Naive thymus-derived CD8-positive, alpha-beta T cell (primary cell): ENCODE measurements around the gene PDGFB. TPM values are rescaled to one million over a fixed set of nuclear protein-coding genes. Genes with fewer than 3 reads are reported as not detected.

ENCODE experiments used
- ATAC-seq, 2 donors: fragments of 150-1000 bp; cut with Tn5 transposase in 1 of 2; sonication (Bioruptor Pico), chemical (Tn5 transposase) in 1 of 2; 1 replicate in 1 of 2; 2 replicates in 1 of 2; pipeline ENCODE4 v1.10.0; 2021; ENCODE audit warnings: mild to moderate bottlenecking in 2 of 2, moderate library complexity in 2 of 2
- POLR2A ChIA-PET: fragments of 350-600 bp; sonication (Branson Sonifier 250); formaldehyde crosslinking; loops from one replicate; lab custom pipeline; 2021; ENCODE audit warnings: antibody characterized with exemption; lab: Charles Lee
- DNase-seq, 10 donors: peaks; one replicate each; pipeline versions ENCODE4 v3.0.0 to v3.0.0-alpha.2; 2020 to 2022
- H3K27ac Mint-ChIP-seq, 10 donors: one replicate each; pipeline ENCODE4 v1.8.0; 2020 to 2022; ENCODE audit warnings: mild to moderate bottlenecking in 10 of 10, mixed read lengths in 10 of 10, moderate library complexity in 4 of 10, inconsistent platforms in 1 of 10
- H3K27me3 Mint-ChIP-seq, 5 donors: one replicate each; pipeline ENCODE4 v1.8.0; 2021 to 2022; ENCODE audit warnings: mixed read lengths in 5 of 5
- H3K36me3 Mint-ChIP-seq, 3 donors: one replicate each; pipeline ENCODE4 v1.8.0; 2020 to 2022; ENCODE audit warnings: mixed read lengths in 3 of 3, mild to moderate bottlenecking in 2 of 3, inconsistent platforms in 1 of 3
- H3K4me1 Mint-ChIP-seq, 4 donors: one replicate each; pipeline ENCODE4 v1.8.0; 2021 to 2022; ENCODE audit warnings: mixed read lengths in 4 of 4
- H3K4me3 Mint-ChIP-seq, 10 donors: one replicate each; pipeline ENCODE4 v1.8.0; 2020 to 2022; ENCODE audit warnings: mild to moderate bottlenecking in 10 of 10, mixed read lengths in 10 of 10, moderate library complexity in 6 of 10, inconsistent platforms in 1 of 10
- H3K9me3 Mint-ChIP-seq, 9 donors: one replicate each; pipeline ENCODE4 v1.8.0; 2020 to 2022; ENCODE audit warnings: mixed read lengths in 9 of 9, mild to moderate bottlenecking in 3 of 9, inconsistent platforms in 1 of 9, moderate library complexity in 1 of 9
- polyA plus RNA-seq, 3 donors: library from polyadenylated mRNA; unstranded; fragments of 300-500 nt; fragmentation: Illumina TruSeq; gene quantifications; one replicate each; pipeline ENCODE4 v1.2.3, GENCODE V29; 2021
- total RNA-seq, 8 experiments: library from RNA in 2 of 8; stranded (reverse) in 2 of 8; gene quantifications; one replicate each; pipeline ENCODE4 v1.2.3 and lab custom pipeline; 2021 to 2026

Gene PDGFB
- total and polyA plus RNA-seq, 5 experiments from 2014 or later, result 1.0 to 10.1 (median 3.9) TPM

DNA sequence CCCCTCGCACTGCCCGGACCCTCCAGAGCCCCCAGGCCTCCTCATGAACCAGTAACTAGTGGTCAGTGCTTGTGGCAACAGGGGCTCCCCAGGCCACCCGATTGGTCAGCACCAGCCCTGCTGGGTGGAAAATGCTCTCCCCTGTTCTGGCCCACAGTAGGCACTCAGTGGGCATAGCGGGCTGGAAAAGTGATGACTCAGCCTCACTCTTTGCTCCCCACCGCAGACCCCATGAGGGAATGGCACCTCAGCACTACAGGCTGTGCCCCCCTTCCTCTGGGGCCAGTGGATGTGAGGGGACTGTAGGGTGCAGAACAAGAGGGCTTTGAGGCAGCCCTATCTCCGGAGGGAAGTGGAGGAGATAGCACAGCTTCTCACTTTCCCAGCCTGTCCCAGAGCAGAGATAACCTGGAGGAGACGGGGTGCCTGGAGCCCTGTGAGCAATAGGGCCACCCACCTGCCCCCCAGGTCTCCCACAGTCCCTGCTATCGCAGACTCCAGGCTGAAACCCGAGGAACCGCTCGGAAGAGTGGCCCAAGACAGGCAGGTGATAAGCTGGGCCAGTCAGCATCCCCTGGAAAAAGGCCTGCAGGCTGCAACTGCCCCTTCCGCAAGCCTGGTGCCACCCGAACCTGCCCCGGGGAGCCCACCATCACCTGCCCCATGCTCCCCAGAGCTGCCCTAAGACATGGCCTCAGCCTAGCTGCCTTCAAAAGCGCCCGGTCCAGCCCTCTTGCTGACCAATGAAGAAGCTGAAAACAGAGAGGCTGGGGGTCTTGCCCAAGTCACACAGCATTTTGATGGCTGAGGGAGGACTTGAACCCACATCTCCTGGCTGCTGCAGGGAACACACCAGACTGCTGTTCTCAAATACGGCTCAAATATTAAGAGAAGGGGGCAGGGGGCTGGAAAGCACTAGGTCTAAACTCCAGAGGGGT, 29.4 kb upstream of the PDGFB start:
- Mint-ChIP-seq H3K4me1 (no peaks in the 10 kb centered on the region), H3K36me3 (no peaks in the 10 kb centered on the region), H3K27ac (peak overlapping the region in 1 of 10 donors; percentile 59), H3K27me3 (peaks cover 3 to 17% (median 4%) of the 10 kb centered on the region in 5 donors), H3K9me3 (peaks cover 0 to 10% (median 0%) of the 10 kb centered on the region in 9 donors), H3K4me3 (no peak overlapping the region)
- ATAC-seq, result no peak
- POLR2A ChIA-PET, result no interaction called here
- no peak for DNase-seq

DNA sequence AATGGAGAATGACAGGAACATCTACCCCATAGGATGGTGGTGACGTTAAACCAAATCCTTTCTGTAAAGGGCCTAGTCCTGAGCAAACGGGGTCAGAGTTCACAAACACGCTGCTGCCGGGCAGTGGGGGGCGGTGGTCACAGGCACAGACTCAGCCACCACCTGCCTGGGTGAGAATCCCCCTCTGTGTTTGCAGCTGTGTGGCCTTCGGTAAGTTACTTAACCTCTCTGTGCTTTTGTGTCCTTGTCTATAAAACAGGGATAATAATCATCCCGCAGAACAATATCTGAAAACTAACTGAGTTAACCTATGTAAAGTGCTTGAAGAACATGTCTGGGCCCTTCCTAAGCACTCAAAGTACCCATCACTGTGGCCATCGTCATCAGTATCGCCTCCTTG, 26.0 kb upstream of the PDGFB start:
- POLR2A ChIA-PET, result no interaction called here
- DNase-seq (no peak), ATAC-seq (no peak)
- Mint-ChIP-seq H3K27ac (no peak overlapping the region), H3K9me3 (peaks cover 0 to 5% (median 0%) of the 10 kb centered on the region in 9 donors), H3K4me3 (no peak overlapping the region), H3K36me3 (no peaks in the 10 kb centered on the region), H3K27me3 (peaks cover 0 to 4% (median 0%) of the 10 kb centered on the region in 5 donors), H3K4me1 (no peaks in the 10 kb centered on the region)

DNA sequence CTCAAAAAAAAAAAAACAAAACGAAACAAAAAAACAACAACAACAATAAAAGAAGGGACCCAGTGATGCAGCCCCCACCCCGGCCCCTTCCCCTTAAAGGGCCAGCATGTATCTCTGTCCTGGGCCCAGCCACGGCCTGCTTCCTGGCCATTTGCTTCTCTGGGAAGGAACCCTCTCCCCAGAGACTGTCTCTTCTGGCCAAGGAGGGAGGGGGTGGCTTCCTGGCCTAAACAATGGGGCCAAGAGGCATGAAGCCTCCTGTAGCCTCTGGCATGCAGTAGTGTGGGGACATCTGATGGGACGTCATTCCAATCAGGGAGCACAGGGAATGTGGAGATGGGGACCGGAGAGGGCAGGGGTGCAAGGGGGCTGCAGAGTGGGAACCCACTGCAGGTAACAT, 25.5 kb upstream of the PDGFB start:
- ATAC-seq, result no peak
- Mint-ChIP-seq H3K4me3 (no peak overlapping the region), H3K4me1 (no peaks in the 10 kb centered on the region), H3K36me3 (no peaks in the 10 kb centered on the region), H3K27me3 (peaks cover 0 to 3% (median 0%) of the 10 kb centered on the region in 5 donors), H3K27ac (peak overlapping the region in 1 of 10 donors; percentile 74), H3K9me3 (peaks cover 0 to 3% (median 0%) of the 10 kb centered on the region in 9 donors)
- no peak for DNase-seq
- POLR2A ChIA-PET, result no interaction called here

DNA sequence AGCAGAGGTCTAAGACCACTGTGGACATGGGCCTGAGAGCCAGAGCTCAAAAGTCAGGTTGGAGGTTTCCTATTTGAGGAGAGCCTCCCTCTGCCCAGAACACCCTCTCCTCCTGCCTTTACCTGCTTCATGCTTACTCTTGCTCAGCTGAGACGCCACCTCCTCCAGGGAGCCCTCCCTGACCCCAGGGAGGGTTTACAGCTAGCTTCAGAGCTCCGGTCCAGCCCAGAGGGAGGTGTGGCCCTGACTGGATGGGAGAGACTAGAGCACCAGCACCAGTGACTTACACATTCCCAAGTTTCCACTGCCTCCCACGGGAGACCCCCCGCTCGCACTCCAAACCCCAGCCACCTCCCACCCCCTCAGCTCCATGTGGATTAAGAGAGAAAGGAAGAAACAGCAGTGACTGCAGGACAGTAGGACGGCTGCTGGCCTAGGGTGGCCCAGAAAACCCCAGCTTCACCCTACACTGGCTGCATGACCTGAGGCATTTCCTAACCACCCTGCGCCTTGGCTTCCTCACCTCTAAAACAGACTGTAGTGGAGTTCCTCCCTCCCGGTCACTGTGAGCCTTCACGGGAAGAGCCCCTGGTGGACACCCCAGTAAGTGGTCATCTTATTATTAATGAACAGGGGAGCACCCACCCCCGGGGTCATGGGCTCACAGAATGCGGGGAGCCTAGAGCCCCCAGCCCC, 24.5 kb upstream of the PDGFB start:
- H3K9me3 Mint-ChIP-seq, result peaks cover 0 to 3% (median 0%) of the 10 kb centered on the region in 9 donors
- no peak for ATAC-seq
- peak overlapping the region in 1 of 10 donors; percentile 8 for H3K27ac Mint-ChIP-seq
- H3K36me3 Mint-ChIP-seq, result no peaks in the 10 kb centered on the region
- H3K27me3 Mint-ChIP-seq, result peaks cover 0 to 10% (median 5%) of the 10 kb centered on the region in 5 donors
- no peaks in the 10 kb centered on the region for H3K4me1 Mint-ChIP-seq
- no peak overlapping the region for H3K4me3 Mint-ChIP-seq
- no peak for DNase-seq
- POLR2A ChIA-PET, result interaction anchor here (1.0 kb wide), 1 partner anchor 49 kb away, joined by 4 read pairs; the partner anchor contains the start of gene RPL3

DNA sequence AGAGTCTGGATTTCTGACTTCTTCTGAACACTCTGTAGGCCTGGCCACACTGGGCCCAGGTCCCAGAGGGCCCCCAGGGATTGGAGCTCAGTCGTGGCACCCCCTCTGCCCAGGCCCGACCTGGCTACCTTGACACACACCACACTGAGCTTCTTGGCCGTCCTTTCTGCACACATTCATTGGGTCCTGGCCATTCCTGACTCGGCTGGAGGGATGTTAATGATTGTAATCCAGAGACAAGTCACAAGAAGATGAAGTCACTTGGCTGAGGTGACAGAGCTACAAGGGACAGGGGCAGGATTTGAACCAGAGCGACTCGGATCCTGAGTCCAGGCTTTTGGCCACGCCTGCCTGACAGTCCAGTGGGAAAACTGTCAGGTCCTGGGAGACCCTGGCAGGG, 23.9 kb upstream of the PDGFB start:
- Mint-ChIP-seq H3K36me3 (no peaks in the 10 kb centered on the region), H3K27ac (peak overlapping the region in 2 of 10 donors; percentile 8 to 56), H3K27me3 (peaks cover 0 to 15% (median 7%) of the 10 kb centered on the region in 5 donors), H3K4me3 (no peak overlapping the region), H3K4me1 (no peaks in the 10 kb centered on the region), H3K9me3 (peaks cover 0 to 3% (median 0%) of the 10 kb centered on the region in 9 donors)
- DNase-seq (no peak), ATAC-seq (no peak)
- POLR2A ChIA-PET, result interaction anchor here (1.0 kb wide), 1 partner anchor 50 kb away, joined by 4 read pairs; the partner anchor contains the start of gene RPL3

DNA sequence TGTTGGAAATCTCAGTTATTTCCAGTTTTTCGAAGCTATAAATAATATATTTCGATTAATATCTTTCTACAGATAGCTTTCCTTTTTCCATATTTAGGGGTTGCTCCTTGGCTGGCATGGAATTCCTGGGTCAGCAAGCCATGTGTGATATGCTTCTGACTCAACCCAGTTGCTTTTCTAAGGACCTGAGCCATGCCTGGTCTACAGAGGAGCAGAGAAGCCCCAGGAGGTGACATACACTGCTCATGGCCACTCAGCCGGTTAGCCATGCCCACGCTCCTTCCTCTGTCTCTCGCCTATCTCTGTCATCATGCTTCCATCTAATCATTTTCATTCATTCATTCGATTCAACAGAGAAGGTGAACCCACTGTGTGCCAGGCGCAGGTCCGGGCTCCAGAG, 23.2 kb upstream of the PDGFB start:
- POLR2A ChIA-PET, result no interaction called here
- Mint-ChIP-seq H3K4me1 (no peaks in the 10 kb centered on the region), H3K4me3 (no peak overlapping the region), H3K36me3 (no peaks in the 10 kb centered on the region), H3K9me3 (peaks cover 0 to 3% (median 0%) of the 10 kb centered on the region in 9 donors), H3K27ac (no peak overlapping the region), H3K27me3 (peaks cover 0 to 15% (median 7%) of the 10 kb centered on the region in 5 donors)
- DNase-seq (no peak), ATAC-seq (no peak)

DNA sequence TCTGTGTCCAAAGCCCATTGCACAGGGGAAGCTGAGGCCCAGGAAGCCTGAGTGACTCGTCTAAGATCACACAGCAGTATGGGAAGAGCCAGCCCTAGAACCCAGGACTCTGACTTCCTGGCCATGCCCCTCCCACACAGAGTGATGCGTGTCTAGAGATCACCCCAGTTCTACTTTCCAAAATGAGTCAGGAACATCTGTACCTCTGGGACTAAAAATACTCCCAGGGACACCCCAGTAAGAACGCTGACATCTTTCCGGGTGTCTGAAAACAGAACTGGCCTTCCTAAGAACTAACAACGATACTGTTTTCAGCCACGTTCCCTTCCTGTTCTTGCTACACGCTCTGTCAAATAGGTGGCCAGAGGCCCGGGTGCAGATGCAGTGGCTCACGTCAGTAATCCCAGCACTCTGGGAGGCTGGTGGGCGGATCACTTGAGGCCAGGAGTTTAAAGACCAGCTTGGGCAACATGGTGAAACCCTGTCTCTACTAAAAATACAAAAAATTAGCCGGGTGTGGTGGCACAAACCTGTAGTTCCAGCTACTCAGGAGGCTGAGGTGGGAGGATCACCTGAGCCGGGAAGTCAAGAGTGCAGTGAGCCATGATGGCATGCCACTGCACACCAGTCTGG, 21.7 kb upstream of the PDGFB start:
- Mint-ChIP-seq H3K36me3 (no peaks in the 10 kb centered on the region), H3K27me3 (peaks cover 0 to 15% (median 7%) of the 10 kb centered on the region in 5 donors), H3K4me3 (no peak overlapping the region), H3K27ac (peak overlapping the region in 1 of 10 donors; percentile 15), H3K4me1 (peaks cover 0 to 2% (median 0%) of the 10 kb centered on the region in 4 donors), H3K9me3 (peaks cover 0 to 13% (median 2%) of the 10 kb centered on the region in 9 donors)
- ATAC-seq, result no peak
- POLR2A ChIA-PET, result no interaction called here
- DNase-seq, result no peak

DNA sequence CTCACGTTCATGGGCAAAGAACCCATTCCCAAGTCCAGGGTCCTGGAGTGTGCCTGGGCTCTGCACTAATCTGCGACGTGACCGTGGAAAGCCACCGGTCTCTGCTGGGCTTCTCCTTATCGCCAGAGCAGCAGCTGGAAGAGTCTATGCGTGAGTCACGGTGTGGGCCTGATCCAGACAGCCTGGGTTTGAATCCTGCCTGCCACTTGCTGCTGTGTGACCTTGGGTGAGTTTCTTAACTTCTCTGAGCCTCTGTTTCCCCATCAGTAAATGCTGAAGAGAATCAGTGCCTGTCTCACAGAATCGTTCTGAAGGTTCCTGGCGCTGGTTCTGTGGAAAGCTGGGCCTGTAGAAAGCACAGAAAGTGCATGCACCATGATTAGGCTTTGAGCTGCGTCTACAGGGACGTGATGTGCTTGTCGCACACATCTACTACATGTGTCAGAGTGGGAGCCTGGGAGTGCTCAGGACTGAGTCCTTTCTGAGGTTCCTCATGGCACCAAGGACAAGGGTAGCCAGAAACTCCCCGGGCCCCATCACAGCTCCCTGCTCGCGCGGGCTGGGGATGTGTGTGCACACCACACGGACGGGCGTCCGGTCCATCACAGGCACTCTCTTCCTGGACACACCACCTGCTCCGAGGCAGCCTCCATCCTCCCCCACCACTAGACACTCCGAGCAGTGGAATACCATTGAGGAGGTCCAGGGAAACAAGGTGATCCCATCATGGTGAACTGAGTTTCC, 20.5 kb upstream of the PDGFB start:
- no peak for DNase-seq
- H3K27ac Mint-ChIP-seq, result no peak overlapping the region
- ATAC-seq, result no peak
- peaks cover 0 to 2% (median 0%) of the 10 kb centered on the region in 4 donors for H3K4me1 Mint-ChIP-seq
- peaks cover 0 to 19% (median 5%) of the 10 kb centered on the region in 9 donors for H3K9me3 Mint-ChIP-seq
- POLR2A ChIA-PET, result interaction anchor here (1.3 kb wide), 1 partner anchor 52 kb away, joined by 3 read pairs; no protein-coding TSS in a partner anchor
- no peaks in the 10 kb centered on the region for H3K36me3 Mint-ChIP-seq
- no peak overlapping the region for H3K4me3 Mint-ChIP-seq
- H3K27me3 Mint-ChIP-seq, result peaks cover 0 to 15% (median 7%) of the 10 kb centered on the region in 5 donors

DNA sequence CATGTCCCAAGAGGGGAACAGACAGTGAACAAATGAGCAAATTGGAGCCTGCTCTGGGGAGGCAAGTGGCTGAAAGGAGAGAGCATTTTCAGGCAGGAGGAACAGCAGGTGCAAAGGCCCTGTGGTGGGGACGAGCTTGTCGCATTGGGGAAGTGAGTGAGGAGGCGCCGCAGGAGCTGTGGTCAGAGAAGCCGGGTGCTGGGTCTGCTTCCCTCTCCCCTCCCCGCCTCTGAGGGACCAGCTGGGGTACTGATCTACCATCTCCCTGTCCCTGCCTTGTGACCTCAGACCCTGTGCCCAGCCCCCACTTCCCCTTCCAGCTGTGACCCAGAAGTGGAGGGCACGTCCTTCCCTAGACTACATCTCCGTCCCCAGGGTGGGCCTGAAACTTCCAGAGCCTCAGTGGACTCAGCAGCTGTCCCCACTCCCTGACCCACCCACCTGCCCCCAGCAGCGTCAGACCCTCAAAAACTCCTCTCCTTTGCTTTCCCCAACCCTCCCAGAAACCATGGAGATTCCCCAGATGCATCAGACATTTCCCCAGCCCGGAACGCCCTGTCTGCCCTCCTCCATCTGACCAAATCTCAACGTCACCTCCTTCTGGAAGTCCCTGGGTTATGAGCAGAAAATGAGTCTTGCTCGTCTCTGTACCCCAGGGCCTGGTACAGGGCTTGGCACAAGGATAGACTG, 19.7 kb upstream of the PDGFB start:
- peaks cover 0 to 20% (median 5%) of the 10 kb centered on the region in 9 donors for H3K9me3 Mint-ChIP-seq
- H3K4me1 Mint-ChIP-seq, result peaks cover 0 to 2% (median 0%) of the 10 kb centered on the region in 4 donors

DNA sequence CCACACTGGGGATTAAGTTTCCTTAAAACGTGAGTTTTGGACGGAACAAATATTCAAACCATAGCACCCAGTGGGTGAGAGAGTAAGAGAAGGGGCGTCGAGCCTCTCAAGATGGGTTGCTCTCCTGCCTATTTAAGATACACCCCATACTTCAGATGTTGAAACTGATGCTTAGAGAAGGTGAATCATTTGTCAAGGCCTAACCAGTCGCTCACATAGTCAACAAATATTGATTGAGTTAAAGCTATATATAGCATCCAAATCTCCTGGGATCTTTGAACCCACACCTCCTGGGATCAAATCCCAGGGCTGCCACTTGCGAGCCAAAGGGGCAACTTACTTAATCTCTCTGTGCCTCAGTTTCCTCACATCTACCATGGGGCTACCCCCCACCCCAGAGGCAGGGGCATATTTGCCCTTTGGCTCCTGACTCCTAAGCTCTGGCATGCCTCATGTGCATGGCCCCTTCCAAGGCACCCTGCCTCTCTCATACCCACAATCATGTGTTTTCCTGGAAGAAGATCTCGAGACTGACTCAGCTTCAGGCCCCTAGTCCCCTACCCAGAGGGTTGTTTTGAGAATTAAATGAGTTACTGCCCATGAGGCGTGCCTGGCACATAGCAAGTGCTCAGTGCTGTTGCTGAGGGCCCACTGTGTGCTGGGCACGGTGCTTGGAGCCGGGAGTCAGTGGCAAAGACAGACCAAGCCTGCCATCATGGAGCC, 19.0 kb upstream of the PDGFB start:
- no peak overlapping the region for H3K27ac Mint-ChIP-seq
- H3K36me3 Mint-ChIP-seq, result no peaks in the 10 kb centered on the region
- peaks cover 0 to 2% (median 0%) of the 10 kb centered on the region in 4 donors for H3K4me1 Mint-ChIP-seq
- DNase-seq, result no peak
- POLR2A ChIA-PET, result no interaction called here
- no peak for ATAC-seq
- no peak overlapping the region for H3K4me3 Mint-ChIP-seq
- peaks cover 0 to 20% (median 5%) of the 10 kb centered on the region in 9 donors for H3K9me3 Mint-ChIP-seq
- peaks cover 0 to 15% (median 7%) of the 10 kb centered on the region in 5 donors for H3K27me3 Mint-ChIP-seq

More for the DNA sequence above, 19.7 kb upstream of the PDGFB start:
- Mint-ChIP-seq H3K36me3 (no peaks in the 10 kb centered on the region), H3K27me3 (peaks cover 0 to 15% (median 7%) of the 10 kb centered on the region in 5 donors), H3K27ac (peak overlapping the region in 1 of 10 donors; percentile 69), H3K4me3 (no peak overlapping the region)
- DNase-seq (no peak), ATAC-seq (no peak)
- POLR2A ChIA-PET, result interaction anchor here (1.3 kb wide), 1 partner anchor 53 kb away, joined by 3 read pairs; no protein-coding TSS in a partner anchor

DNA sequence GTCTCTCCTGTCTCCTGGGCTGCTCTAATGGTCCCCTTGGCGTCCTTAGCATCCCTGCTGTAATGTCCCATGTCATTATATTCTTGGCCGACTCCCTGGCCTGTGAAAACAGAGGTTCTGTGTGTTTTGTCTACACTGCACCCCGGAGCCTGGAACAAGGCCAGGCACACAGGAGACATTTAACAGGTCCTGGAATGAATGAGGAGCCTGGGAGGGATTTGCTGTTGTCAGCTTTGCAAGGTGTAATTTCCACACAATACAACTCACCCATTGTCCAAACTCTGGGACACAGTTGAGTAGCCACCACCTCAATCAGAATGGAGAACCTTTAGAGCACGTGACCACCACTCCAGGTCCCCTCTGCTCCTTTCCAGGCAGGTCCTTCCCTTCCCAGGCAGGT, 14.9 kb upstream of the PDGFB start:
- no peak for DNase-seq

More for the DNA sequence above, 14.9 kb upstream of the PDGFB start:
- no peak for ATAC-seq
- Mint-ChIP-seq H3K27ac (no peak overlapping the region), H3K36me3 (no peaks in the 10 kb centered on the region), H3K4me3 (no peak overlapping the region), H3K27me3 (peaks cover 2 to 26% (median 15%) of the 10 kb centered on the region in 5 donors), H3K4me1 (peaks cover 8 to 10% (median 9%) of the 10 kb centered on the region in 4 donors), H3K9me3 (peaks cover 0 to 20% (median 5%) of the 10 kb centered on the region in 9 donors)
- POLR2A ChIA-PET, result no interaction called here
